Gastrocnemius medialis (tissue), 4 donors: ENCODE results near the gene ALDH3B1. TPM values are rescaled to one million over a fixed set of nuclear protein-coding genes. Genes with fewer than 3 reads are reported as not detected.
A peak's percentile ranks its signal among the peaks of the same experiment; 100 is the strongest.

Experiments
- ATAC-seq, 2 donors: fragments of 150-250 bp; one replicate each; pipeline ENCODE4 v1.9.1; 2016
- DNase-seq, 2 donors: peaks; one replicate each; pipeline ENCODE4 v3.0.0-alpha.2; 2019
- H3K27ac ChIP-seq, 4 donors: fragments of 200-600 bp; sonication (generic); 1 replicate in 1 of 4; 2 replicates in 3 of 4; pipeline ENCODE4 v1.5.1; 2016 to 2018; ENCODE audit warnings: mild to moderate bottlenecking in 2 of 4, moderate library complexity in 1 of 4
- H3K27me3 ChIP-seq, 3 donors: fragments of 200-600 bp; sonication (generic) in 2 of 3; 1 replicate in 1 of 3; 2 replicates in 2 of 3; pipeline versions ENCODE4 v1.5.1 to v1.6.0; 2016 to 2019; ENCODE audit warnings: mild to moderate bottlenecking in 1 of 3, moderate library complexity in 1 of 3
- H3K36me3 ChIP-seq, 2 donors: fragments of 200-600 bp; sonication (generic) in 1 of 2; one replicate each; pipeline ENCODE4 v1.5.1; 2017 to 2018
- H3K4me1 ChIP-seq, 2 donors: fragments of 200-600 bp; sonication (generic) in 1 of 2; one replicate each; pipeline ENCODE4 v1.5.1; 2016 to 2017; ENCODE audit warnings: mild to moderate bottlenecking in 2 of 2
- H3K4me3 ChIP-seq, 4 donors: fragments of 200-600 bp; sonication (generic) in 3 of 4; 1 replicate in 1 of 4; 2 replicates in 3 of 4; pipeline ENCODE4 v1.5.1; 2016 to 2019; ENCODE audit warnings: mild to moderate bottlenecking in 2 of 4
- H3K9me3 ChIP-seq, 3 donors: fragments of 200-600 bp; sonication (generic) in 2 of 3; 1 replicate in 1 of 3; 2 replicates in 2 of 3; pipeline ENCODE4 v1.5.1; 2016 to 2019
- POLR2A ChIP-seq, 2 donors: fragments of 450-650 bp; IDR thresholded peaks; one replicate each; pipeline ENCODE4 v1.6.1; 2017; ENCODE audit warnings: antibody characterized with exemption in 2 of 2, mild to moderate bottlenecking in 2 of 2, moderate library complexity in 2 of 2
- in situ Hi-C, 4 donors: fragments of 200-750 bp; cut with MboI; loops; one replicate each; pipeline versions ENCODE4 v1.15.0 to v1.8.0; 2017; ENCODE audit warnings: low sequenced_read_pairs in 4 of 4
- intact Hi-C: fragments of 100-400 bp; cut with DNase I; formaldehyde crosslinking; loops from one replicate; pipeline ENCODE4 v1.15.1; 2023; ENCODE audit warnings: low total_unique reads
- total RNA-seq, 4 donors: library from RNA; depleted of rRNA; stranded (reverse); fragments of >200 nt; gene quantifications; one replicate each; pipeline versions ENCODE4 v1.1.0 to v1.2.3, GENCODE V29; 2016
- TF ChIP-seq, protein P1 (sequence below), 5 experiments: fragments of 450-650 bp in 3 of 5; fragments of 200-600 bp in 2 of 5; sonication (generic) in 2 of 5; IDR thresholded peaks in 4 of 5; conservative IDR thresholded peaks in 1 of 5; 1 replicate in 4 of 5; 2 replicates in 1 of 5; pipeline ENCODE4 v1.5.1; 2016 to 2019; ENCODE audit warnings: antibody characterized with exemption in 5 of 5, mild to moderate bottlenecking in 3 of 5, moderate library complexity in 3 of 5

Gene ALDH3B1
- total RNA-seq, 4 donors from 2014 or later, result 2.2 to 5.1 (median 3.6) TPM

DNA sequence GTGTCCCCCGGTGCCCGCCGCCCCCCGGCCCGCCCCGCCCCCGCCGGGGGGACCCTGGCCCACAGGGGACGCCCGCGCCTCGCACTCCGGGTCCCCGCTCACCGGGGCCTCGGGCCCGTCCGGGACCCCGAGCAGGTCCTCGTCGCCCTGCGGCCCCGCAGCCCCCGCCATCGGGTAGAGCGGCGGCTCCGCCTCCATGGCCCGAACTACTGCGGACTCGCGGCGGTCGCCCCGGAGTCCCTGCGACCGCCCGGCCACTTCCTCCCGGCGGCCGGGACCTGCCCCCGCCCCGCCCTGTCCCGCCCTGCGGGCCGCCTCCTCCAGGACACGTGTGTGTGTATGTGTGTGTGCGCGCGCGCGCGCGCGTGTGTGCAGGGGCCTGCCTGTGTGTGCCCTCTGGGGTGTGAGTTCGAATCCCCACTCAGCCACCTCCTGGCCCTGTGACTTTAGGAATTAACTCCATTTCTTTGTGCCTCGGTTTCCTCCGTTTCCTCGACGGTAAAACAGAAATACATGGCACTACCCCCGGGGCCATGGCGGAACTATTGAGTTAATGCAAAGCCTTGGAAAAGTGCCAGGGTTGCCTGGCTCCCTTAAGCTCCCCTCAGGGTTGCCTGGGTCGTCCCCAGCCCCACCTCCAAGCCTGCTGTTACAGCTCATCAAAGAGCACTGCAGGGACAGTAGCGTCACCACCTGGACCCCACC is 6.1 kb upstream of the ALDH3B1 start, which contains the start of gene UNC93B1:
Gene UNC93B1 (minus strand): TSS at position 252 of the 705 bp plus-strand sequence. CDS start 54 bp downstream, at position 198.
- intact Hi-C loops (loop anchor here (5.0 kb wide), 1 partner anchor 33 kb away; the partner anchor contains the start of gene TCIRG1), in situ Hi-C loops (no loop called here)
- Histone ChIP-seq H3K27ac (peak within 1 kb of the TSS in 3 of 4 donors; percentile 47 to 54 (median 51)), H3K9me3 (no peaks in the 10 kb centered on the region), H3K27me3 (peaks cover 0 to 4% (median 0%) of the 10 kb centered on the region in 3 donors), H3K36me3 (no peaks in the 10 kb centered on the region), H3K4me3 (peak within 1 kb of the TSS; percentile 54 to 77 (median 63)), H3K4me1 (no peaks in the 10 kb centered on the region)
- TF ChIP-seq, protein P1, sequence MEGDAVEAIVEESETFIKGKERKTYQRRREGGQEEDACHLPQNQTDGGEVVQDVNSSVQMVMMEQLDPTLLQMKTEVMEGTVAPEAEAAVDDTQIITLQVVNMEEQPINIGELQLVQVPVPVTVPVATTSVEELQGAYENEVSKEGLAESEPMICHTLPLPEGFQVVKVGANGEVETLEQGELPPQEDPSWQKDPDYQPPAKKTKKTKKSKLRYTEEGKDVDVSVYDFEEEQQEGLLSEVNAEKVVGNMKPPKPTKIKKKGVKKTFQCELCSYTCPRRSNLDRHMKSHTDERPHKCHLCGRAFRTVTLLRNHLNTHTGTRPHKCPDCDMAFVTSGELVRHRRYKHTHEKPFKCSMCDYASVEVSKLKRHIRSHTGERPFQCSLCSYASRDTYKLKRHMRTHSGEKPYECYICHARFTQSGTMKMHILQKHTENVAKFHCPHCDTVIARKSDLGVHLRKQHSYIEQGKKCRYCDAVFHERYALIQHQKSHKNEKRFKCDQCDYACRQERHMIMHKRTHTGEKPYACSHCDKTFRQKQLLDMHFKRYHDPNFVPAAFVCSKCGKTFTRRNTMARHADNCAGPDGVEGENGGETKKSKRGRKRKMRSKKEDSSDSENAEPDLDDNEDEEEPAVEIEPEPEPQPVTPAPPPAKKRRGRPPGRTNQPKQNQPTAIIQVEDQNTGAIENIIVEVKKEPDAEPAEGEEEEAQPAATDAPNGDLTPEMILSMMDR (IDR thresholded peaks at IDR 0.05 in 4 of 5, conservative IDR thresholded peaks at IDR 0.05 in 1 of 5), result no peak
- TF ChIP-seq POLR2A (IDR thresholded peaks at IDR 0.05), result peak; percentile 28 to 52
- ATAC-seq, result peak; percentile 66 to 67
- peak; percentile 60 to 74 for DNase-seq

DNA sequence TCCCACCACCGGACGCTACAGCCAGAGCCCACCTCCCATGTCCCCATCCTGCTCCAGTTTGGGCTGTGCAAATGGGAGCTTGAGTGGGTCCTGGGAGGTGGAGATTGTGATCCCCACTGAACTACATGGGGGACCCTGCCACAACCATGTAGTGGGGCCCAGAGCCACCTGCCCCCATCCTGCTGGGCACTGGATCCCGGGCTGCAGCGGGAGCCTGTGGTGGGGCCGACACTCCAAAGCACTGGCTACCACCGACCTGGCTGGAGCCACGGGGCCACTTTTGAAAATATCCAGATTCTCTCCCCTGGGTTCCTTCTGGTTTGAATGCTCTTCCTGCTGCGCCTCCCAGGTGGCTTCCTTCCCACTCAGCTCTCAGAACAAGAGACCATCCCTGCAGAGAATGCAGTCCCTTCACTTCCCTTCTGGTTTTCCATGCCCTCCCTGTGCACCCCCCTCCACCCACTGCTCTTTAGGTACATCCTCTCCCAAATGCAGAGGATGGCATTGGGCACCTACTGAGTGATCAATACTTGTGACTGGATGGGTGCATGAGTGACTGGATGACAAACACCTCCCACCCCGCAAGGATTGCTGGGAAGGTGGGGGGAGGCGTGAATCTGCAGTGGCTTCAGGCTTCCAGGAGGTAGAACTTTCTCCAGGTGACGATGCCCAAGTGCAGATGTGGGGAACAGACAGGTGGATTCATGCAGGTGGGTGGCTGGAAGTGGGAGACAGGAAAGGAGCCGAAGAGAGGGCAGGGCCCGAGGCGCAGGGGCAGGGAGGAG is 5.4 kb upstream of the ALDH3B1 start:
- Histone ChIP-seq H3K36me3 (no peaks in the 10 kb centered on the region), H3K27me3 (peaks cover 0 to 4% (median 0%) of the 10 kb centered on the region in 3 donors), H3K27ac (no peak overlapping the region), H3K4me3 (peak overlapping the region; percentile 54 to 77 (median 63)), H3K4me1 (peaks cover 0 to 2% of the 10 kb centered on the region in 2 donors), H3K9me3 (no peaks in the 10 kb centered on the region)
- TF ChIP-seq, protein P1 (IDR thresholded peaks at IDR 0.05 in 4 of 5, conservative IDR thresholded peaks at IDR 0.05 in 1 of 5), result no peak
- TF ChIP-seq POLR2A (IDR thresholded peaks at IDR 0.05), result no peak
- DNase-seq (no peak), ATAC-seq (no peak)
- in situ Hi-C loops (no loop called here), intact Hi-C loops (loop anchor here (5.0 kb wide), 1 partner anchor 33 kb away; the partner anchor contains the start of gene TCIRG1)

DNA sequence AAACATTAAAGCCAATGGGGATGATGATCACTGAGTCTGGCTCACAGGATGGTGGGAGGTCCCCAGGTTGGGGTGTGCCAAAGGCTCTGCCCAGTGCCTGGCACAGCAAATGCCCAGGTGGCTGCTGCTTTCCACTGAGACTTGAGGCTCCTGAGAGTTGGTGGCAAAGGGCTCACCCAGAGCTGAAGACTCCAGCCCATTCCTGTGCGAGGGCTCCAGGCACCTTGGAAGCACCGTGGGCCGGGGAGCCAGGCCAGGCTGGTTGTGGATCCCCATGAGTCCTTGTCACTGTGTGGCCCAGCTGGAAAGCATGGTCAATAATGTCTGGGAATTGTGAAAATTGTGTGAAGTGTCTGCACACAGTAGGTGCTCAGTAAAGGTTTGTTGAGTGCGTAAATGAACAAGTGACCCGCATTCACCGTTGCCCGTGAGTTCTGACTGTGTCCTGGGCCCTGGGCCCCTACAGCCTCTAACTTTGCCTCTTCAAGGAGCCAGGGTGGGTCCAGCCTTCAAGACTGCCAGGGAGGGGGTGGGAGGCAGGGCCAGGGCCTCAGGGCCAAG is 3.4 kb upstream of the ALDH3B1 start:
- H3K36me3 ChIP-seq, result no peaks in the 10 kb centered on the region
- no peak overlapping the region for H3K27ac ChIP-seq
- intact Hi-C loops (no loop called here), in situ Hi-C loops (no loop called here)
- no peak overlapping the region for H3K4me3 ChIP-seq
- H3K9me3 ChIP-seq, result no peaks in the 10 kb centered on the region
- peaks cover 7 to 18% of the 10 kb centered on the region in 2 donors for H3K4me1 ChIP-seq
- TF ChIP-seq, protein P1 (IDR thresholded peaks at IDR 0.05 in 4 of 5, conservative IDR thresholded peaks at IDR 0.05 in 1 of 5), result no peak
- no peak for TF ChIP-seq POLR2A (IDR thresholded peaks at IDR 0.05)
- DNase-seq (no peak), ATAC-seq (no peak)
- peaks cover 0 to 4% (median 0%) of the 10 kb centered on the region in 3 donors for H3K27me3 ChIP-seq

DNA sequence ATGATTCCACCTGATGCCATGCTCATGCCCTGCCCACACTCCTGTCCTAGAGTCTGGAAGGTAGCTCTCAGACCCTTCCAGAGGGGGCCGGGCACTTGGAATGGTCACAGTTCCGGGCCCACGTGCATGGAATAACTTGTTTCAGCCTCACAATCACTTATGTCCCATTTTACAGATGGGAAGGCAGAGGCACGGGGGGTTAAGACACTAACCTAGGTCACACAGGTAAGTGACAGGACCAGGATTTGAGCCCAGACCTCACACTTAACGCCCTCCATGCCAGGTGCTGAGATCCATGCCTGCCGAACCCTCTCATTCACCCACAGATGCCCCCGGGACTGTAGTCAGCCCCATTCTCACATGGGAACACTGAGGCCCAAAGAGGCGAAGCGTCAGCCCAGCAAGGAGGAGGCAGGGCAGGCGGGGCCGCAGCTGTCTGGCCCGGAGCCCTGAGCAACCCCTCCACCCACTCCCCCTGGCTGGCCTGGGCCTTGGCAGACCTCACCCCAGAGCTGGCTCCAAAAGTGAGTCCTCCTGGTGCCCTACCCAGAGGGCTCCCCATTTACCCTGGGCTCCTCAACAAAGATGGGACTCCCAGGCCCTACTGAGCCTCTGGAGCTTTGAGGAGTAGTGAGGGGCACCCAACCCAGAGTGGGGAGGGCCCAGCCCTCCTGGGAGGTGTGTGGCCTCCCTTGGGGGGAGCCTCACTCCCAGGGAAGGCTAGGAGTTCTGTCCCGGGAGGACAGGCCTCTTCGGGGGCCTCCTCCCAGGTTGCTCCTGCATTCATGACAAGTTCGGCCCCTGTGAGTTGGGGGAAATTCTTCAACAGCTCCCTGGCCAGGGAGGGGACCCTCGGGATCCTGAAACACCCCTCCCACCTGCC is 2.4 kb upstream of the ALDH3B1 start:
- H3K4me1 ChIP-seq, result peaks cover 7 to 18% of the 10 kb centered on the region in 2 donors

More for the DNA sequence above, 2.4 kb upstream of the ALDH3B1 start:
- Histone ChIP-seq H3K27ac (no peak overlapping the region), H3K36me3 (no peaks in the 10 kb centered on the region), H3K9me3 (no peaks in the 10 kb centered on the region), H3K4me3 (no peak overlapping the region), H3K27me3 (peaks cover 0 to 4% (median 0%) of the 10 kb centered on the region in 3 donors)
- DNase-seq (no peak), ATAC-seq (no peak)
- TF ChIP-seq POLR2A (IDR thresholded peaks at IDR 0.05), result no peak
- TF ChIP-seq, protein P1 (IDR thresholded peaks at IDR 0.05 in 4 of 5, conservative IDR thresholded peaks at IDR 0.05 in 1 of 5), result no peak
- intact Hi-C loops (no loop called here), in situ Hi-C loops (no loop called here)
